ENCODE results near the gene METTL2B.
"Not testable (repeated sequence)": the region's sequence is repeated elsewhere in the genome, so short reads cannot be mapped to it uniquely, and the experiment has no call there.

Gene METTL2B

GRCh38 chr7:128476402-128477335 is at the start of gene METTL2B:
Gene METTL2B (plus strand): TSS chr7:128476748. CDS start chr7:128476766, 18 bp downstream.
- TF ChIP-seq CTCF (IDR thresholded peaks at IDR 0.05; ENCODE audit: extremely low read depth, insufficient read depth, missing control alignments), result peak; percentile 38
- DNase-seq (ENCODE audit: low spot score), result peak; percentile 80
- in situ Hi-C loops (cut with MboI; ENCODE audit: low pct_unique_long_range_greater_than_20kb, low sequenced_read_pairs, unreplicated experiment), result not testable (repeated sequence)

GRCh38 chr7:128427289-128427891 is 49.2 kb upstream of the METTL2B start:
- DNase-seq (ENCODE audit: low spot score), result peak; percentile 53
- in situ Hi-C loops (cut with MboI; ENCODE audit: low pct_unique_long_range_greater_than_20kb, low sequenced_read_pairs, unreplicated experiment), result no loop called here
- TF ChIP-seq CTCF (IDR thresholded peaks at IDR 0.05; ENCODE audit: extremely low read depth, insufficient read depth, missing control alignments), result peak; percentile 74

GRCh38 chr7:128430207-128430606 is 46.3 kb upstream of the METTL2B start:
- DNase-seq (ENCODE audit: low spot score), result no peak
- in situ Hi-C loops (cut with MboI; ENCODE audit: low pct_unique_long_range_greater_than_20kb, low sequenced_read_pairs, unreplicated experiment), result no loop called here
- no peak for TF ChIP-seq CTCF (IDR thresholded peaks at IDR 0.05; ENCODE audit: extremely low read depth, insufficient read depth, missing control alignments)

GRCh38 chr7:128431221-128431620 is 45.3 kb upstream of the METTL2B start:
- no peak for DNase-seq (ENCODE audit: low spot score)
- TF ChIP-seq CTCF (IDR thresholded peaks at IDR 0.05; ENCODE audit: extremely low read depth, insufficient read depth, missing control alignments), result no peak
- in situ Hi-C loops (cut with MboI; ENCODE audit: low pct_unique_long_range_greater_than_20kb, low sequenced_read_pairs, unreplicated experiment), result no loop called here

- TF ChIP-seq CTCF (IDR thresholded peaks at IDR 0.05; ENCODE audit: extremely low read depth, insufficient read depth, missing control alignments), result no peak
- DNase-seq (ENCODE audit: low spot score), result no peak
- in situ Hi-C loops (cut with MboI; ENCODE audit: low pct_unique_long_range_greater_than_20kb, low sequenced_read_pairs, unreplicated experiment), result no loop called here
Measured at GRCh38 chr7:128431754-128432153, 44.8 kb upstream of the METTL2B start.

- in situ Hi-C loops (cut with MboI; ENCODE audit: low pct_unique_long_range_greater_than_20kb, low sequenced_read_pairs, unreplicated experiment), result no loop called here
- no peak for DNase-seq (ENCODE audit: low spot score)
- no peak for TF ChIP-seq CTCF (IDR thresholded peaks at IDR 0.05; ENCODE audit: extremely low read depth, insufficient read depth, missing control alignments)
Measured at GRCh38 chr7:128434413-128435326, 41.9 kb upstream of the METTL2B start.
